AML-193 (cell line): ENCODE data around the gene TRIM24.
A peak's percentile ranks its signal among the peaks of the same experiment; 100 is the strongest.
"Not testable (repeated sequence)": the region's sequence is repeated elsewhere in the genome, so short reads cannot be mapped to it uniquely, and the experiment has no call there.

ENCODE experiments used
- DNase-seq, 2 experiments: peaks; one replicate each; lab custom pipeline; 2025; lab: John Stamatoyannopoulos, UW

Gene TRIM24

GRCh38 chr7:138460176-138460648 lies at the start of gene TRIM24:
Gene TRIM24, plus strand, starts transcription at chr7:138460259. Its CDS starts 290 bp downstream, at chr7:138460549.
- peak in 1 of 2 experiments; percentile 96 for DNase-seq

DNA sequence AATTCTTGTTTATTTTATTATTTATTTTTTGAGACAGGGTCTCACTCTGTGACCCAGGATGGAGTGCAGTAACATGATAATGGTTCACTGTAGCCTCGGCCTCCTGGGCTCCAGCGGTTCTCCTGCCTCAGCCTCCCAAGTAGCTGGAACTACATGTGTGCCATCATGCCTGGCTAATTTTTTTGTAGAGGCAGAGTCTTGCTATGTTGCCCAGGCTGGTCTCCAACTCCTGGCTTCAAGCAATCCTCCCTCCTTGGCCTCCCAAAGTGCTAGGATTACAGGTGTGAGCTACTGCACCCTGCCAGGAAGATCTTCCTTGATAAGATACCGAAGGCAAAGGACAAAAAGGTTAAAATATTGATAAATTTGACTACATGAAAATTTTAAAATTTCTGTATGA lies 48.0 kb upstream of the TRIM24 start:
- not testable (repeated sequence) for DNase-seq

DNA sequence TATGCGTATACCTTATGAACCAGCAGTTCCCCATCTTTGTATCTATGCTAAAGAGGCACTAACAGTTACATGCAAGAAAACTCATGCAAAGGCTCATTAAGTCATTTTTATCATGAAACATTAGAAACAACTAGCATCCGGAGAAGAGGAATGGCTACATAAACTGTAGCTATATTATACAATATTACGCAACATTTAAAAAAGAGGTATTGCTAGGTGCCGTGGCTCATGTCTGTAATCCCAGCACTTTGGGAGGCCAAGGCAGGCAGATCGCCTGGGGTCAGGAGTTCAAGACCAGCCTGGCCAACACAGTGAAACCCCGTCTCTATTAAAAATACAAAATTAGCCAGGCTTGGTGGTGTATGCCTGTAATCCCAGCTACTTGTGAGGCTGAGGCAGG lies 47.1 kb upstream of the TRIM24 start:
- DNase-seq, result not testable (repeated sequence)

GRCh38 chr7:138417078-138417700 lies 42.9 kb upstream of the TRIM24 start:
- no peak for DNase-seq

GRCh38 chr7:138417764-138418163 lies 42.3 kb upstream of the TRIM24 start:
- DNase-seq, result no peak

DNA sequence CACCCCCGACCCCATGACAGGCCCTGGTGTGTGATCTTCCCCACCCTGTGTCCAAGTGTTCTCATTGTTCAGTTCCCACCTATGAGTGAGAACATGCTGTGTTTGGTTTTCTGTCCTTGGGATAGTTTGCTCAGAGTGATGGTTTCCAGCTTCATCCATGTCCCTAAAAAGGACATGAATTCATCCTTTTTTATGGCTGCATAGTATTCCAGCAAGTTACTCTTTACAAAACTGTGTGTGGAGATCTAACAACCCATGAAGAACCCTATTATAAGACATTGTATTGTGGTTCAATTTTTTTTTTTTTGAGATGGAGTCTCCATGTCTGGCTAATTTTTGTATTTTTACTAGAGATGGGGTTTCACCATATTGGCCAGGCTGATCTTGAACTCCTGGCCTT lies 41.7 kb upstream of the TRIM24 start:
- DNase-seq, result not testable (repeated sequence)

DNA sequence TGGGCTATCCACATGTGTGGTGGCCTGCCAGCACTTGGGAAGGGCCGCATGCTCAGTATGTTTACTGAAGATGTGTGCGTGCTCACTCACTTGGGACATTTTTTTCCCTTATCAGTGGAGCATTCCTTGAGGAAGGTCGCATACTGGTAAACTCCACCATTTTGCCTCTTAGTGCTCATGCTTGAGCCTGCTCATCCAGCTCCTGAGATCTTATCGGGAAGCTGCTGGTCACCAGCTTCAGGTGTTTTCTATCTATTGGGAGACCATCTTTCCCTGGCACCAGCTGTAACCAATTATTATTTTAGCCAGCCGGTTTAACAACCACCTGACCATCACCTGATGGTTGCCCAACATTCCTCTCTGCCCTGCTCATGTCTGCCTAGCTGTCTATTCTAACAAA lies 35.0 kb upstream of the TRIM24 start:
- DNase-seq, result no peak

DNA sequence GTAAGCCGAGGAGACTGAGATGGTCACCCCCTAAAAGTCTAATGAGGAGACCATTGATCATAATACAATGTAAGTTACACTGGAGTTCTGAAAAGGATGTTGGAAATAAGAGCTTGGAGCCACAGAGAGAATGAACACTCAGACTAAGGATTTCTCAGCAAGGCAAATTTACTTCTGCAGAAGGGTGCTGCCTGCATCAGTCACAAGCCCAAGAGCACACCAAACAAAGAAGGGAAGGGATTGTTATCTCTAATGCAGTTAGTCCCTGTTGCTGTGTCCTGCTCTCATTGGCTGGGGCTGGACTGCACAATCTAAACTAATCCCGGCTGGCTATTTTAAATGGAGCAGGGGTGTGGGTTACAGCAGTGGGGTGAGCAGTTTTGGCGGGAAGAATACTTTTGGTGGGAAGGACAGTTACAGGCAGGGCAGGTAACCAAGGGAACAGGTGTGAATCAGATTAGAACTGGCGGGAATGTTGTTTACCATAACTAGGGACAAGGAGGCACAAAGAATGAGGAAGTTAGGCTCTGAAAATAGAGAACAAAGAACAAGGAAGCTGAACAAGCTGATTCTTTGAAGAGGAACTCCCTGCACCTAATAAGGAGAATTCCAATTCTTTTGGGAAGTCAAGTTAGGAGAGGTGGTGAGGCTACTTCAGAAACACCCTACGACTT lies 30.3 kb upstream of the TRIM24 start:
- DNase-seq, result no peak

DNA sequence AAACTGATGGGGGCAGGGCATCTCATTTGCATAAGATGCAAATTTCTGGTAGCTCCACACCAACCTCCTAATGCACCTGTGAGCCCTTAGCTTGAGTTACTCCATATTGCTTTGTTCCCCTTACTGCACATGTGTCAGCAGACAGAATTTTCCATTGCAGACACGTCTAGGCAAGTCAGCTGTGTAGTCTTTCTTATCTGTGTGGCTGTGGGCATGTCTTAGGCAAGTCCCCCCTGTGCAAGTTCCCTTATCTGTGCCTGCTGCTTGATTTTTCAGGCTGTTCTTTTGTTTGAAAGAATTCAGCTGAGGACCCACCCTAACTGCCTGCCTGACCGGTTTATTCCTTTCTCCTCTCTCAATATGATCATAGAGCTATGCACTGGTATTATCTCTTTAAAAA lies 28.5 kb upstream of the TRIM24 start:
- DNase-seq, result no peak

DNA sequence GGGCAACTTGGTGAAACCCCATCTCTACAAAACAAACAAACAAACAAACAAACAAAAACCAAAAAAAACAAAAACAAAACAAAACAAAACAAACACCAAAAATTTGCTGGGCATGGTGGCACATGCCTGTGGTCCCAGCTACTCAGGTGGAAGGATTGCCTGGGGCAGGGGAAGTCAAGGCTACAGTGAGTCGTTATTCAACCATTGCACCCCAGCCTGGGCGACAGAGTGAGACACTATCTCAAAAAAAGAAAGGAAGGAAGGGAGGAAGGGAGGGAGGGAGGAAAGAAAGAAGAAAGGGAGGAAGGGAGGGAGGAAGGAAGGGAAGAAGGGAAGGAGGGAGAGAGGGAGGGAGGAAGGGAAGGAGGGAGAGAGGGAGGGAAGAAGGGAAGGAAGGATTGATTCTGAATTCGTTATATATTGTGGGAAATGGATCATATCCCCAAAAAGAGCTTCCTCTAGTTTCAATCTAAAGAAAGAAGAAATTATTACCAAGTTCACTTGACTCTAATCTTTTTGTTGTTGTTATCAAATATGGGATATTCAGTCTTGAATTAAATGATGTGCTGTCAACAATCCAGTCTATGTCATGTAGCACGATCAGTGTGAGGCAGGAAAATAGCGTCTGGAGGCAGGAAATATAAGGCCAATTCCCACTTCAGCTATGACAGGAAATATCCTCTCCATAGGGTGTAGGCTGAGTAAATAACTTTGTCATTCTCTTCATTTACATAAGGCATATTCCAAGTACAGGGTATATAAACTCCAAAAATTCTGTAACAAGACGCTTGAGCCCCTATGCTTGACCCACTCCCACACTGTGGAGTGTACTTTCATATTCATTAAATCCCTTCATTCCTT lies 26.2 kb upstream of the TRIM24 start:
- DNase-seq, result no peak

- DNase-seq, result no peak
Measured at GRCh38 chr7:138434597-138435019, 25.5 kb upstream of the TRIM24 start.

DNA sequence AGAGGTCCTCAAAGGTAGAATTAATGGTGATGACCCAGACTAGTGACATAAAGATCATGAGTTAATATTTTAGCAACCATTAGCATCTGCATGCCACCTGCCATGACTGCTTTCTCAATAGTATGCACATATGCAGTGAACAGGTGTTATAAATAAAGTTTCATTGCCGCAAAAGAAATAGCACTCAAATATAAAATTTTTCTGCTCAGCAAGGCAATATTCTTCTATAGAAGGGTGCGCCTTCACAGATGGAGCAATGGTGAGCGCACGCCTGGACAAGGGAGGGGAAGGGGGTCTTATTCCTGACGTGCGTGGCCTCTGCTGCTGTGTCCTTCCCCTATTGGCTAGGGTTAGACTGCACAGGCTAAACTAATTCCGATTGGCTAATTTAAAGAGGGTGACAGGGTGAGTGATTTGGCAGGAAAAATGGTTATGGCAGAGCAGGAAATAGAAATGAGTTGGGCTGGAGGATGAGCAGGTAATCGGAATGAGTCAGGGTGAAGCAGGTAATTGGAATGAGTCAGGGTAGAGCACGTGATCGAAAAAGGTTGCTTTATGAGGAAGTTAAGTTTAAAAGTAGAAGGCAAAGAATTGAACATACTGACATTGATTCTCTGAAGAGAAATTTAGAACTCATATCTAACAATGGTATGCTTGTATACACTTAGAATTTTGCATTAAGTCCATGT lies 24.7 kb upstream of the TRIM24 start:
- DNase-seq, result no peak

GRCh38 chr7:138436388-138436787 lies 23.7 kb upstream of the TRIM24 start:
- no peak for DNase-seq

GRCh38 chr7:138440460-138440859 lies 19.6 kb upstream of the TRIM24 start:
- no peak for DNase-seq

DNA sequence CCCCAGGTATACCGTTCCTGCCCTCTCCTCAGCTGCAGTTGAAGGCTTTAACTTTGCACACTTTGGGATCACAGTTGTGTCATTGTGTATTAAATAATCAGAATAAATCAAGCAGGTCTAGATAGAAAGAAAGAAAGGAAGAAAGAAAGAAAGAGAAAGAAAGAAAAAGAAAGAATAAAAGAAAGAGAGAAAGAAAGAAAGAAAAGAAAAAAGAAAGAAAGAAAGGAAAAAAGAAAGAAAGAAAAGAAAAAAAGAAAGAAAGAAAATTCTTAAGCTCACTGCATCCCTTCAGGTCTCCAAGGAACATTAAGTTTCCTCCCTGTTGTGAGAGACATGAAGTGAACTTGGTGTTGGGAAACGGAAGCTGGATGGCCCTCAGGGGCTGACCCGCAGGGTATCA lies 17.2 kb upstream of the TRIM24 start:
- DNase-seq, result no peak

DNA sequence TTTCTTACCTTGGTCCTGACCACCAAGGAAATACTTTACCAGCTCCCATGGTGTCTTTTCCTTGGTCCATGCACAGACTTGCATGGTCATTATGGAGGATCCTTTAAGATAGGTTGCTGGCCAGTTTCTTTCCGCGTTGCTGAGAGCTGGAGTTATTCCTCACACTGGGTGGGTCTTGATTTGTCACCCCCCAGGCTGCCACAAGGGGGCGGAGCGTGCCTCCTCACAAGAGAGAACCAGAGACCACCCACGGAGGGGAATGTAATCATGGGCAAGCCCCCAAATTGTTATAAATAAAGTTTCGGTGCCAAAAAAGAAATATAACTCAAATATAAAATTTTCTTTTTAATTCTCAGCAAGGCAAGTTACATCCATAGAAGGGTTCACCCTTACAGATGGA lies 10.5 kb upstream of the TRIM24 start:
- no peak for DNase-seq

DNA sequence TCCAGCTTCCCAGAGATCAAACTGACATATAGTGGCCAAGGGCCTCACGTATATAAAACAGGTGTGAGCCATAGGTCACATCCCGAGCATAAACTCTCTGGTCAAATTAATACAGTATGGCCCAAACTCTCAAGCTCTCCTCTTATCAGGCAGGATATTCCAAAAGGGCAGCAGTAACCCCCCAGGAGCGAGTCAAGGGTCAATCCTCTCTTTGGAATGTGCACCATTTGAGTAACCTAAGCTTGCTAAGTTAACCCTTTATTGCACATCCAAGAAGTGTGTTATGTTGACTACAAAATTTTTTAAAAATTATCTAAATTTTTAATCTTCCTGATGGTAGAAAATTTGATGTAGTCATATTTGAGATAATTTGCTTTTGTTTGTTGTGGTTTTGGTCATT lies 4.5 kb upstream of the TRIM24 start:
- no peak for DNase-seq

- no peak for DNase-seq
Measured at GRCh38 chr7:138456220-138456619, 3.8 kb upstream of the TRIM24 start.

GRCh38 chr7:138458576-138459412 lies 1.3 kb upstream of the TRIM24 start:
- no peak for DNase-seq

GRCh38 chr7:138459413-138460175 lies 465 bp upstream of the TRIM24 start:
- peak; percentile 87 to 96 for DNase-seq
